ENCODE results near the gene SLC4A1.

Gene SLC4A1

DNA sequence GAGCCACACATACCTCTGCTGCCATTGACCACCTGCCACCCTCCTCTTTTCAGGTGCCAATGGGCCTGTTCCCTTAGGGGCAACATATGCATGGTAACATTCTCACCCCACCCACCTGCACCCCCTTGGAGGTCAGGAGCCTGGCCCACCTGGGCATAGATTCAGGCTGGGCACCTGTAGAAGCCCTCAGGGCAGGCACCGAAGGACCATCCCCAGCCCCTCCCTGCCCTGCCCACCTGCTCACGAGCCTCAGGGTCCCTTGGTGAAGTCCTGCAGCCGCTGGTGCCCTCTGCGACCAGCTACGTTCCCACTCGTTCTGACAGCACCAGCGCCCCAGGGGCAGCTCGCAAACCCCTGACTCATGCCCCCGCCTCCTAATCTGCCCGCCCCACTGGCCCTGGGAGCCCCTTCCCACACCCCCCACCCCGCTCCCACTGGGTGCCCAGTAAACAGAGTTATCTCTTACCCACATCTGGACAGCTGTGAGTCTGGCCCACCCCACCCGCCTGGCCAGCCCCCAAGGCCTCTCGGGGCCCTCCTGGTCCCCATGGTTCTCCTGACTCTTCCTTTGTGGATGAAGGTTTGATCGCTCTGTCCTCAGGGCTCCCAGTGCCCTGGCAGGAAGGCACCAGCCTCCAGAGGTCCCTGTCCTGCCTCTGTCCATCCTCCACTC is at the start of gene SLC4A1:
SLC4A1 (minus strand) TSS at position 318 of the 673 bp plus-strand sequence. CDS start 5,269 bp downstream, outside the sequence.
- Mint-ChIP-seq H3K9me3 (no peaks in the 10 kb centered on the region), H3K4me3 (no peak within 1 kb of the TSS), H3K4me1 (peaks cover 9% of the 10 kb centered on the region), H3K27me3 (ENCODE audit: low read depth) (peaks cover 10% of the 10 kb centered on the region), H3K36me3 (ENCODE audit: low read depth) (no peaks in the 10 kb centered on the region), H3K27ac (no peak within 1 kb of the TSS)
- TF ChIP-seq, protein P1, sequence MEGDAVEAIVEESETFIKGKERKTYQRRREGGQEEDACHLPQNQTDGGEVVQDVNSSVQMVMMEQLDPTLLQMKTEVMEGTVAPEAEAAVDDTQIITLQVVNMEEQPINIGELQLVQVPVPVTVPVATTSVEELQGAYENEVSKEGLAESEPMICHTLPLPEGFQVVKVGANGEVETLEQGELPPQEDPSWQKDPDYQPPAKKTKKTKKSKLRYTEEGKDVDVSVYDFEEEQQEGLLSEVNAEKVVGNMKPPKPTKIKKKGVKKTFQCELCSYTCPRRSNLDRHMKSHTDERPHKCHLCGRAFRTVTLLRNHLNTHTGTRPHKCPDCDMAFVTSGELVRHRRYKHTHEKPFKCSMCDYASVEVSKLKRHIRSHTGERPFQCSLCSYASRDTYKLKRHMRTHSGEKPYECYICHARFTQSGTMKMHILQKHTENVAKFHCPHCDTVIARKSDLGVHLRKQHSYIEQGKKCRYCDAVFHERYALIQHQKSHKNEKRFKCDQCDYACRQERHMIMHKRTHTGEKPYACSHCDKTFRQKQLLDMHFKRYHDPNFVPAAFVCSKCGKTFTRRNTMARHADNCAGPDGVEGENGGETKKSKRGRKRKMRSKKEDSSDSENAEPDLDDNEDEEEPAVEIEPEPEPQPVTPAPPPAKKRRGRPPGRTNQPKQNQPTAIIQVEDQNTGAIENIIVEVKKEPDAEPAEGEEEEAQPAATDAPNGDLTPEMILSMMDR (IDR thresholded peaks at IDR 0.05; ENCODE audit: unreplicated experiment in 3 of 3) = no peak

DNA sequence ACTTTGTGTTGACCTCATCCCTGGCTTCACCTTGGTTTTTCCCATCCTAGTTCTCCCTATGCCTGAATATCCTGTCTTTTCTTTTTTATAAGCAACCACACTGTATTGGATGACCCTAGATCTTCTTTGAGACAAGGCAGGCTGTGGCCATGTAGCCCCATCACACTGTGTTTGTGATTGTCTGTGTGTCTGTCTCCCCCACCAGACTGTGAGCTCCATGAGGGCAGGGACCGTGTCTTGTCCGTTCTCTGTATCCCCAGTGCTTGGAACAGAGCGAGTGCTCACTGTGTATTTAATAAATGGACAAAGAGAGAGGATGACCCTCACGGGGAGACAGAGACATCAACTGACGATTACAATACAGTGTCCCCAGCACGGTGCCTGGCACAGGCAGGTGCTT is 49.6 kb upstream of the SLC4A1 start:
- peaks cover 9% of the 10 kb centered on the region for H3K4me1 Mint-ChIP-seq
- H3K27ac Mint-ChIP-seq = no peak overlapping the region
- peaks cover 5% of the 10 kb centered on the region for H3K36me3 Mint-ChIP-seq (ENCODE audit: low read depth)
- peaks cover 4% of the 10 kb centered on the region for H3K9me3 Mint-ChIP-seq
- TF ChIP-seq, protein P1 (IDR thresholded peaks at IDR 0.05; ENCODE audit: unreplicated experiment in 3 of 3) = no peak
- H3K4me3 Mint-ChIP-seq = peak overlapping the region in 2 of 3 experiments; percentile 17 to 48
- peaks cover 71% of the 10 kb centered on the region for H3K27me3 Mint-ChIP-seq (ENCODE audit: low read depth)

DNA sequence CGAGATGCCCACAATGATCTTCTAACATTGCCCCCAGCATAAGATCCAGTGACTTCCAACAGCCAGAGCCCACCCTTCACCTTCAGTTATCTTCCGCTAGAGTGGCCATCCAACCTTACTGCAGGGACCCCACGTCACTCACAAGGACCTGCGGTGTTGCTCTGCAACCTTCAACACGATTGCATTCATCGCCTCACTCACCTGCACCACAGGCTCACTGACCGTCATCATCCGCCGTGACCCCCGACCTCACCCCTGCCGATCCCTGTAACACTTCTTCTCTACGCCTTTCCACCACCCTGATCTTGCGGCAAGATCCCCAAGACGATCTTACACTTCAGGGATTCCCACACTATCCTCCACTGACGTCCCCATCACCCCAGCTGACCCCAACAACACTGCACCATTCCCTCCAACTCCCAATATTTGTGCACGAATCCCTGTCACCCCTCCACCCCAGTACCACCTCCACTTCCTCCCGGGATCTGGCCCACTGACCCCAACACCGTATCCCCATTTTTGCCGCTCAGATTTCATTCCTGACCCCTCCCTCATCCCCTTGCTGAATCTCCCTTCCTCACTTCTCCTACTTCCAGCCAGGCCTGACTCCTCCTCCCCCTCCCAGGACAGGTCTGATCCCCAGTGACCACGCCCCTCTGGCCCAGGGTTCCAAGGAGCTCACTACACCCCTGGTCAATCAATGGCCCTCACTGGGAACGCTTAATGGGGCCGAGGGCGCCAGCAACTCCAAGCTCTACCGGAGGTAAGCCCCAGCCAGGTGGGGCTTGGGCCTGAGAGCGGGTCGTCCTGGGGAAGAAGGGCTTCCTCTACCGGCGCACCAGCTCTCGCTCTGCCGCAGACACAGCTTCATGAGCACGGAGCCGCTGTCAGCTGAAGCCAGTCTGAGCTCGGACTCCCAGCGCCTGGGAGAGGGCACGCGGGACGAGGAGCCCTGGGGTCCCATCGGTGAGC is 48.1 kb upstream of the SLC4A1 start:
- H3K36me3 Mint-ChIP-seq (ENCODE audit: low read depth) = peaks cover 5% of the 10 kb centered on the region
- peak overlapping the region; percentile 60 to 77 (median 66) for H3K4me3 Mint-ChIP-seq
- H3K27me3 Mint-ChIP-seq (ENCODE audit: low read depth) = peaks cover 85% of the 10 kb centered on the region
- peaks cover 4% of the 10 kb centered on the region for H3K9me3 Mint-ChIP-seq
- TF ChIP-seq, protein P1 (IDR thresholded peaks at IDR 0.05; ENCODE audit: unreplicated experiment in 3 of 3) = no peak
- no peak overlapping the region for H3K27ac Mint-ChIP-seq
- peaks cover 9% of the 10 kb centered on the region for H3K4me1 Mint-ChIP-seq

DNA sequence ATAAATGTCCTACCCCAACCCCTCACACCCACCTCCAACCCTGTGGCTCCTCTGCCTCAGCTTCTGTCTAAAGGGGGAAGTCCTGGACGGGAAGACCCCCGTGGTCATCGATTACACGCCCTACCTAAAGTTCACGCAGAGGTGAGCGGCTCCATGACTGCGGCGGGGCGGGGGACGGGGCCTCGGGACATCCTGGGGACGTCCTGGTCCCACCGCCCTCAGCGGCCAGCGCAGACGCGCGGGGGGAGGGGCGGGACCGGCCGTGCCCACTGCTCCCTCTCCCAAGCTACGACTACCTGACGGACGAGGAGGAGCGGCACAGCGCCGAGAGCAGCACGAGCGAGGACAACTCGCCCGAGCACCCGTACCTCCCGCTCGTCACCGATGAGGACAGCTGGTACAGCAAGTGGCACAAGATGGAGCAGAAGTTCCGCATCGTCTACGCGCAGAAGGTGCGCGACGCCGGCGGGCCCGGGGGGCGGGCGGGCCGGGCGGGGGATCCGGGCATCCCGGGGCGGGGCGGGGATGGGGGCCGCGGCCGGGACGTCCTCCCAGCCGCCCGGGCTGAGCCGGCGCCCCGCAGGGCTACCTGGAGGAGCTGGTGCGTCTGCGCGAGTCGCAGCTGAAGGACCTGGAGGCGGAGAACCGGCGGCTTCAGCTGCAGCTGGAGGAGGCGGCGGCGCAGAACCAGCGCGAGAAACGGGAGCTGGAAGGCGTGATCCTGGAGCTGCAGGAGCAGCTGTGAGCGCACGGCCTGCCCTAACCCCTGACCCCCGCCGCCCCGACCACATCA is 47.1 kb upstream of the SLC4A1 start:
- H3K4me1 Mint-ChIP-seq = peaks cover 9% of the 10 kb centered on the region
- no peak overlapping the region for H3K27ac Mint-ChIP-seq
- H3K36me3 Mint-ChIP-seq (ENCODE audit: low read depth) = peaks cover 5% of the 10 kb centered on the region
- TF ChIP-seq, protein P1 (IDR thresholded peaks at IDR 0.05; ENCODE audit: unreplicated experiment in 3 of 3) = no peak
- H3K4me3 Mint-ChIP-seq = peak overlapping the region; percentile 60 to 77 (median 66)
- H3K9me3 Mint-ChIP-seq = peaks cover 4% of the 10 kb centered on the region
- H3K27me3 Mint-ChIP-seq (ENCODE audit: low read depth) = peaks cover 89% of the 10 kb centered on the region

DNA sequence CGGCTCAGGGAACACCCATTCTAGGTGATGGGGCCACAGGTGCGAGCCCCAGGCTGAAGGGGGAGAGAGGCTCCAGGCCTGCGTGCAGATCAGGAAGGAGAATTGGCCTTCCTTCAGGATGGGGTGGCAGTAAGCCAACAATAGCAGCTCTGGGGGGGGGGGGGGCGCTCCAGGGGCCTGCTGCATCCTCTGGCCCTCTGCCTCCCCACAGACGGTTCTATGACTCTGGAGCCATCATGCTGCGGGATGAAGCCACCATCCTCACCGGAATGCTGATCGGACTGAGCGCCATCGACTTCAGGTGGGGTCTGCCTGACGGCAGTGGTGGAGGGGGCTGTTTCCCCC is 46.6 kb upstream of the SLC4A1 start:
- peaks cover 9% of the 10 kb centered on the region for H3K4me1 Mint-ChIP-seq
- H3K27me3 Mint-ChIP-seq (ENCODE audit: low read depth) = peaks cover 88% of the 10 kb centered on the region
- H3K9me3 Mint-ChIP-seq = peaks cover 4% of the 10 kb centered on the region
- no peak overlapping the region for H3K27ac Mint-ChIP-seq
- peak overlapping the region; percentile 32 to 58 (median 52) for H3K4me3 Mint-ChIP-seq
- TF ChIP-seq, protein P1 (IDR thresholded peaks at IDR 0.05; ENCODE audit: unreplicated experiment in 3 of 3) = no peak
- H3K36me3 Mint-ChIP-seq (ENCODE audit: low read depth) = peaks cover 3% of the 10 kb centered on the region

Data from nephron (organoid).